Osteoblast (primary cell): ENCODE results near the gene NKAIN2. TPM values are rescaled to one million over a fixed set of nuclear protein-coding genes. Genes with fewer than 3 reads are reported as not detected.
A peak's percentile ranks its signal among the peaks of the same experiment; 100 is the strongest.

Experiments used
- DNase-seq: peaks from one replicate; pipeline ENCODE4 v3.0.0; 2011; ENCODE audit warnings: low spot score, mixed read lengths; ENCODE audit not compliant: insufficient read length; ENCODE audit errors: missing footprints
- H2AFZ ChIP-seq: 2 replicates; pipeline ENCODE4 v1.6.0; 2011; ENCODE audit warnings: mild to moderate bottlenecking, low read length
- H3K27ac ChIP-seq: 2 replicates; pipeline ENCODE4 v1.5.1; 2011; ENCODE audit warnings: mild to moderate bottlenecking, low read depth, low read length, moderate library complexity
- H3K27me3 ChIP-seq: 2 replicates; pipeline ENCODE4 v1.6.0; 2012; ENCODE audit warnings: mild to moderate bottlenecking, control low read depth, inconsistent platforms, low read length, moderate library complexity; ENCODE audit not compliant: insufficient read depth
- H3K36me3 ChIP-seq: 2 replicates; pipeline ENCODE4 v1.5.1; 2011; ENCODE audit warnings: mild to moderate bottlenecking, low read length, control low read depth, moderate library complexity; ENCODE audit not compliant: insufficient read depth
- H3K4me1 ChIP-seq: 2 replicates; pipeline ENCODE4 v1.5.1; 2011; ENCODE audit warnings: mild to moderate bottlenecking, low read length, control low read depth, moderate library complexity; ENCODE audit not compliant: insufficient read depth
- H3K4me2 ChIP-seq: 2 replicates; pipeline ENCODE4 v1.6.0; 2011; ENCODE audit warnings: mild to moderate bottlenecking, low read length; ENCODE audit not compliant: insufficient read depth
- H3K4me3 ChIP-seq: fragments of 200-600 bp; sonication (generic); 3 replicates; pipeline ENCODE4 v1.5.1; 2012; ENCODE audit warnings: mild to moderate bottlenecking, low read length, inconsistent platforms; ENCODE audit not compliant: insufficient read depth
- H3K79me2 ChIP-seq: 2 replicates; pipeline ENCODE4 v1.6.0; 2012; ENCODE audit warnings: mild to moderate bottlenecking, low read length, control low read depth, inconsistent platforms; ENCODE audit not compliant: insufficient read depth
- H3K9me3 ChIP-seq: 2 replicates; pipeline ENCODE4 v1.5.1; 2011; ENCODE audit warnings: low read depth, low read length, control low read depth
- H4K20me1 ChIP-seq: 2 replicates; pipeline ENCODE4 v1.6.0; 2012; ENCODE audit warnings: mild to moderate bottlenecking, low read length, control low read depth; ENCODE audit not compliant: insufficient read depth
- CTCF ChIP-seq: IDR thresholded peaks from 2 replicates; pipeline ENCODE4 v1.5.1; 2011; ENCODE audit warnings: mild to moderate bottlenecking, low read depth, low read length, moderate library complexity; ENCODE audit errors: extremely low read depth
- total RNA-seq: library from RNA; depleted of rRNA; stranded (reverse); fragments of >200 nt; gene quantifications from 2 replicates; pipeline ENCODE4 v1.2.3, GENCODE V29; 2012

Gene NKAIN2
- total RNA-seq, 1 donor, result under 0.01 TPM

GRCh38 chr6:123821112-123821511 is 17.4 kb downstream of the NKAIN2 start:
- no peak overlapping the region for H2AFZ ChIP-seq
- TF ChIP-seq CTCF, result no peak
- DNase-seq, result no peak
- H3K4me3 ChIP-seq, result no peak overlapping the region
- no peaks in the 10 kb centered on the region for H3K79me2 ChIP-seq
- no peaks in the 10 kb centered on the region for H3K9me3 ChIP-seq
- H3K4me1 ChIP-seq, result no peaks in the 10 kb centered on the region
- no peaks in the 10 kb centered on the region for H4K20me1 ChIP-seq
- no peak overlapping the region for H3K4me2 ChIP-seq
- H3K27me3 ChIP-seq, result no peaks in the 10 kb centered on the region
- no peak overlapping the region for H3K27ac ChIP-seq
- H3K36me3 ChIP-seq, result no peaks in the 10 kb centered on the region

- Histone ChIP-seq H3K4me3 (no peak overlapping the region), H3K36me3 (no peaks in the 10 kb centered on the region), H3K4me2 (no peak overlapping the region), H3K79me2 (no peaks in the 10 kb centered on the region), H3K27me3 (no peaks in the 10 kb centered on the region), H4K20me1 (no peaks in the 10 kb centered on the region), H3K4me1 (no peaks in the 10 kb centered on the region), H3K9me3 (no peaks in the 10 kb centered on the region), H3K27ac (no peak overlapping the region), H2AFZ (peak overlapping the region; percentile 52)
- DNase-seq, result peak; percentile 31
- no peak for TF ChIP-seq CTCF
Measured at GRCh38 chr6:123829302-123829953, 25.8 kb downstream of the NKAIN2 start.

GRCh38 chr6:123830120-123830519 is 26.5 kb downstream of the NKAIN2 start:
- no peaks in the 10 kb centered on the region for H3K4me1 ChIP-seq
- H3K36me3 ChIP-seq, result no peaks in the 10 kb centered on the region
- H3K9me3 ChIP-seq, result no peaks in the 10 kb centered on the region
- no peak overlapping the region for H3K4me2 ChIP-seq
- H3K27ac ChIP-seq, result no peak overlapping the region
- no peak overlapping the region for H3K4me3 ChIP-seq
- no peaks in the 10 kb centered on the region for H3K79me2 ChIP-seq
- DNase-seq, result no peak
- no peak for TF ChIP-seq CTCF
- H4K20me1 ChIP-seq, result no peaks in the 10 kb centered on the region
- H3K27me3 ChIP-seq, result no peaks in the 10 kb centered on the region
- peak overlapping the region; percentile 47 for H2AFZ ChIP-seq

- Histone ChIP-seq H3K4me3 (no peak overlapping the region), H3K36me3 (no peaks in the 10 kb centered on the region), H3K4me2 (no peak overlapping the region), H2AFZ (no peak overlapping the region), H3K27me3 (no peaks in the 10 kb centered on the region), H3K27ac (no peak overlapping the region), H3K9me3 (no peaks in the 10 kb centered on the region), H3K79me2 (no peaks in the 10 kb centered on the region), H4K20me1 (no peaks in the 10 kb centered on the region), H3K4me1 (no peaks in the 10 kb centered on the region)
- TF ChIP-seq CTCF, result no peak
- DNase-seq, result peak; percentile 22
Measured at GRCh38 chr6:123838505-123839234, 35.0 kb downstream of the NKAIN2 start.
